NCI-H146 treated with DMSO at 0.1 percent for 48 hours (cell line): ENCODE measurements around the gene GPR61.
A peak's percentile ranks its signal among the peaks of the same experiment; 100 is the strongest.

Source experiments
- DNase-seq: peaks from one replicate; lab custom pipeline; 2025; ENCODE audit not compliant: unreplicated experiment; lab: John Stamatoyannopoulos, UW

Gene GPR61, protein sequence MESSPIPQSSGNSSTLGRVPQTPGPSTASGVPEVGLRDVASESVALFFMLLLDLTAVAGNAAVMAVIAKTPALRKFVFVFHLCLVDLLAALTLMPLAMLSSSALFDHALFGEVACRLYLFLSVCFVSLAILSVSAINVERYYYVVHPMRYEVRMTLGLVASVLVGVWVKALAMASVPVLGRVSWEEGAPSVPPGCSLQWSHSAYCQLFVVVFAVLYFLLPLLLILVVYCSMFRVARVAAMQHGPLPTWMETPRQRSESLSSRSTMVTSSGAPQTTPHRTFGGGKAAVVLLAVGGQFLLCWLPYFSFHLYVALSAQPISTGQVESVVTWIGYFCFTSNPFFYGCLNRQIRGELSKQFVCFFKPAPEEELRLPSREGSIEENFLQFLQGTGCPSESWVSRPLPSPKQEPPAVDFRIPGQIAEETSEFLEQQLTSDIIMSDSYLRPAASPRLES

DNA sequence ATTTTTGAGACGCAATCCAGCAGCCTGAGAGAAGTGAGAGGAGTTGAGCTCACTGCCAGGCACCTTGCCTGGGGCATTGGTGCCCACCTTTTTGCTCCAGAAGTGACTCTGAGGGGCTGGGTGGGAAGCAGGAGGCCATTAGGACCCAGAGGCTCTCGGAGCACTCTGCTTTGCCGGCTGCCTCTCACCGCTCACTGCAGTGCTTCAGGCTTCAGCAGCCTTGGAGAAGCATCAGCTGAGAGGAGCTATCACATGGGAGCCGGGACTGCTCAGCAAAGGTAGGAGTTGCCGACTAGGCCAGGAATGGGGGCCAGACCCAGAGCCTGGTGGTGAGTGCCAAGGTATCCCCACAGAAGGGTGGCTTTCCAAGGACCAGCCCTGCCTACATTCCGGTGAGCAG, at the start of gene GPR61:
Gene GPR61, plus strand, starts transcription at position 197 of the 400 bp plus-strand sequence. CDS start 3,151 bp downstream, outside the sequence.
- DNase-seq, result no peak

DNA sequence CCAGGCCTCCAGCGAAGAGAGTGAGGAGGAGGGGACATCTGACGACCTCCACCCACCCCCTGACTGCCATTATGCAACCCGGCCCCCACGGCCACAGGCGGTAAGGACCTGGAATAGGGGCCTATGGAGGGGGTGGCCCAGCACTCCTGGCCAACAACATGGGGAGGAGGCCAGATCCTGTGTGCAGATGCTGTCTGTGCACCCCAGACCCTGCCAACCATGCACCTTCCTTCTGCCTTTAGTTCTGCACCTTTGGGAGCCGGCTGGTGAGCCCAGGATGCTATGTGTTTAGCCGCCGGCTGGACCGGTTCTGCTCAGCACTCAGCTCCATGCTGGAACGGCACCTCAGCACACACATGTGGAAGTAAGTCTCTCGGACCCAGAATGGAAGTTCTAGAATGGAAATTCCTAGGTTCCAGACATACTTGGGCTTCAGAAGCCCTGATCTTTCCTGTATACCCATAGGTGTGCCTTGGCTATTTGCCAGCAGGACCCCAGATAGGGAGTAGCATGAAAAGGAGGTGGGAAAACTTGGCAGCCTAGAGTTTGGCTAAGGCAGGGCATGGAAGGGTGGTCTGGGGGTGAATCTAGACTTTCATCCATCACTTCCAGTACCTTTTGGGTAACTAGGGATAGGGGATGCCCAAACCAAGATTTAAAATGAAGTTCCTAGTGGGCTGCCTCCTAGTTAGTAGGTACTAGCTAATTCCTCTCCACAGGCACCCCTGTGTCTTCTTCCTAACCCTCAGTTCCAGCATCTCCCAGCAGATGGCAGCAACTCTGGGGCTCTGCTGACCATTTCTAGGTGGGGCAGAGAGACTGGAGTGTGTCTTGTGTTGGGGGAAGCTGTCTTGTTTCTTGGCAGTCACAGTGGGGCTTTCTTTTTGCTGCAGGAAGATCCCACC, 49.4 kb upstream of the GPR61 start:
- no peak for DNase-seq

GRCh38 chr1:109490934-109491302, 48.8 kb upstream of the GPR61 start:
- DNase-seq, result no peak

GRCh38 chr1:109491372-109491771, 48.3 kb upstream of the GPR61 start:
- DNase-seq, result no peak

DNA sequence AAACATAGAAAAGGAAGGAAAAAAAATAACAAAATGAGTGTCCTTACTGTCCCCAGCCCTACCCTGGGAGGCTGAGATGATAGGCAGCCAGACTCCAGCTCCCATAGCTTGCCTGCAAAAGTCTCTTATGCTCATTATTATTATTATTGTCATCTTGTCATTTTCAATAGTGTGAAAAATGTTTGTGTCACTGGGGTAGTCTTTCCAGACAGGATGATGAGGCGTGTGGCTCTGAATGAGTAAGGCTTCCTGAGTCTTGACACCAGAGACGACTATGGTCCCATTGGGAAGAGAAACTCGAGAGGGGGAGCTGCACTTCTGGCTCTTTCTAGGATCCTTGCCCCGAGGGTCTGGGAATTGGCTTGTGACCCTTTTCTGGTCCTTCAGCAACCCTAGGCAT, 46.9 kb upstream of the GPR61 start:
- no peak for DNase-seq

GRCh38 chr1:109493227-109493626, 46.4 kb upstream of the GPR61 start:
- DNase-seq, result no peak

GRCh38 chr1:109493805-109494539, 45.7 kb upstream of the GPR61 start, which contains the start of gene CYB561D1:
Gene CYB561D1 (plus strand): TSS chr1:109494094. CDS start chr1:109494140, 46 bp downstream.
- DNase-seq, result peak; percentile 66

DNA sequence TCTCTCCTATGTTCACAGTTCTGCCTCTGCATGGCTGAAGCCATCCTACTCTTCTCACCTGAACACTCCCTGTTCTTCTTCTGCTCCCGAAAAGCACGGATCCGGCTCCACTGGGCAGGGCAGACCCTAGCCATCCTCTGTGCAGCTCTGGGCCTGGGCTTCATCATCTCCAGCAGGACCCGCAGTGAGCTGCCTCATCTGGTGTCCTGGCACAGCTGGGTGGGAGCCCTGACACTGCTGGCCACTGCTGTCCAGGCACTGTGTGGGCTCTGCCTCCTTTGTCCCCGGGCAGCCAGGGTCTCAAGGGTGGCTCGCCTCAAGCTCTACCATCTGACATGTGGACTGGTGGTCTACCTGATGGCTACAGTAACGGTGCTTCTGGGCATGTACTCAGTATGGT, 43.9 kb upstream of the GPR61 start:
- DNase-seq, result no peak

GRCh38 chr1:109497449-109498160, 42.1 kb upstream of the GPR61 start:
- no peak for DNase-seq

- peak; percentile 64 for DNase-seq
Measured at GRCh38 chr1:109498161-109498801, 41.4 kb upstream of the GPR61 start.

- DNase-seq, result no peak
Measured at GRCh38 chr1:109499081-109499480, 40.6 kb upstream of the GPR61 start.

DNA sequence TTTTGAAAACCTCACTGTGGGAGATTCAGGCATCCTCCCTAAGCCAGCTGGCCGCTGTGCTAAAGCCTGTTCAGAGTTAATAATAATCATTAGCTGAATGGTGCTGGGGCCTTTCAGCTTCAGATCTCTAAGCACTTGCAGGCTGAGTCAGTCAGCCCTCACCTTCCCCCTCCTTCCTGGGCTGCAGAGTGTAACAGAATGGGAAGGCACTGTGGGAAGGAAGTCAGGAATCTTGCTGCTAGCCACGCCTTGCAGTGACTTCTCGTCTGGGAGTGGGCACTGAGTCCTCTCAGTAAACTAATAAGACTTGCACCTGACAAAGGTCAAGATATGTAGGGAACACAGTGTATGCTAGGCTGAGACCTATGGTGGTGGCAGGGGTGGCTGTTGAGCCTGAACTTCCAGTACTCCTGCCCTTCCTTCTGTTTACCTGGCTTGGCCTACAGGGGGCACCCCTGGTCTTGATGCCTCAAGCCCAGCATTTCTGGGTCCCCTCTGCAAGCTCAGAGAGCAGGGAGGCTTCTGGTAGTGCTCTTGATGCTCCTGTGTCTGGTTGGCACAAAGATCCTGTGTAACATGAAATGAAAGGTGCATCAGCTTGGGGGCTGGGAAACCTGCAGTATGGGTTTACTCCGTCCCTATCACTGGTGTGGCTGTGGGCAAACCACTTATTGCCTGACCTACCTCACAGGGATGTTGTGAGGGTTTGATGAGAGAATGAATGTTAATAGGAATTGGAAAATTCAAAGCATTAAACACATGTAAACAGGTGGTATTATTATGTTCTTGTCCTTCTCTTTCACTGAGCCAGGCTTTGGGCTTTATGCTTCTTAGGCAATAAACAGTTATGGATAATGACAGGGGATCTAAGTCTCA, 39.8 kb upstream of the GPR61 start:
- DNase-seq, result no peak

GRCh38 chr1:109500941-109501381, 38.7 kb upstream of the GPR61 start:
- DNase-seq, result no peak

- no peak for DNase-seq
Measured at GRCh38 chr1:109501644-109502363, 37.9 kb upstream of the GPR61 start.

- DNase-seq, result no peak
Measured at GRCh38 chr1:109502364-109502851, 37.3 kb upstream of the GPR61 start.

GRCh38 chr1:109503935-109504334, 35.7 kb upstream of the GPR61 start:
- DNase-seq, result no peak

DNA sequence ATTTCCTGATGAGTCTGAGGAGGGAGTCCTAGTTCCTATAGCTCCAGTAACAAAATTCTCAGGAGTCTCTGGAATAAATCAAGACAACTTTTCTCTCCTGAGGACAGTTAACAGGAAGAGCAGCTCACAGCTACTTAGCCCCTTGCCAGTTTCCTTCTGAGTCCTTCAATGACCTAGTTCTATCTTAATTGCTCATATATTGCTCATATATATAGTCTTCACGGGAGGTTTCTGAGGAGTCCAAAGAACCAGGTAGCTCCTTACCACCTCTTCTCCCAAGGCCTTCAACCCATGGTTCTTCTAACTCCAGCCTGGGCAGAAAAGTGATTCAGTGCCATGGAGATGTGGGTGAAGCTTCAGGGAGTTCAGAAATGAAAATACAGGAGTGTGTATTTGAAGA, 34.7 kb upstream of the GPR61 start:
- no peak for DNase-seq
